Measurements from ENCODE around the gene PRR14L.
A peak's percentile ranks its signal among the peaks of the same experiment; 100 is the strongest.
"Not testable (repeated sequence)": the region's sequence is repeated elsewhere in the genome, so short reads cannot be mapped to it uniquely, and the experiment has no call there.

PRR14L gene

DNA sequence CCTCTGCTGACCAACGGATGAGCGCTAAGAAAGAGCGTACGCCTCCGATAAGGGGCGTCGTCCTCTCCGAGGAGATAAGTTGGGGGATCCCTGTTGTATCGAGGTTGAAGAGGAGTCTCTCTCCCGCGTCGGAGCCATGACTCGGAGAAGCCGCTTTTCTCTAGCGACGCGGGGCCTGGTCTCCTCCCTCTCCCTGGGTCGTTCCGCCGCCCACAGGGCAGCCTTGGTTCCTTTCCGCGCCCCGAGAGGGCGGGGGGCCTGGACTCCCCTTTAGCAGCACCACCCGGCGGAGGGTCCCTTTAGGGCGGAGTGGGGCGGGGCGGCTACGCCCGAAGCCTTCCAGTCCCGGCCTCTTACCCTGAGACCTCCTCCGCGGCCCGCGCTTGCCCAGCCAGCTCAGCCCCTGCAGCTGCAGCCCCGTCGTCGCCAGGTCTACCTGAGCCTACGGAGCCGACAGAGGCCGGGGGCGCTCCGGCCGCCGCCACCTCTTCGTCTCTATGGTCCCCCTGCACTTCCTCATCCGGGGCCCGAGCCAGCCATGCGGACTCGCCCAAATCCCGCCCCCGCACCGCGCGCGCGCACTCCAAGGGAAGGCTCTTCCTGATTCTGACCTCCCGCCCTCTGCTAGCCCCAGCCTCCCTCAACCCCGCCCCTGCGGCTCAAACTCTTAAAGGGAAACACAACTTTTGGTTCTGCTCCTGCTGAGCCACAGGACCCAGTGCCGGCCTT lies at the start of gene PRR14L:
PRR14L (minus strand) TSS at position 497 of the 729 bp plus-strand sequence. CDS start 11,272 bp downstream, outside the sequence.
- TF ChIP-seq L3MBTL2 (conservative IDR thresholded peaks at IDR 0.05) (peak; percentile 71), ELF4 (IDR thresholded peaks at IDR 0.05) (peak; percentile 90), FOXA1 (IDR thresholded peaks at IDR 0.05) (no peak)
- CTCF ChIA-PET, result interaction anchor here (1.0 kb wide), 1 partner anchor 69 kb away, joined by 3 read pairs; no protein-coding TSS in a partner anchor
- DNase-seq (ENCODE audit: extremely low spot score), result peak; percentile 95
- POLR2A ChIA-PET, result interaction anchor here (1.5 kb wide), 1 partner anchor 88 kb away, joined by 7 read pairs; the partner anchor contains the start of gene PISD

DNA sequence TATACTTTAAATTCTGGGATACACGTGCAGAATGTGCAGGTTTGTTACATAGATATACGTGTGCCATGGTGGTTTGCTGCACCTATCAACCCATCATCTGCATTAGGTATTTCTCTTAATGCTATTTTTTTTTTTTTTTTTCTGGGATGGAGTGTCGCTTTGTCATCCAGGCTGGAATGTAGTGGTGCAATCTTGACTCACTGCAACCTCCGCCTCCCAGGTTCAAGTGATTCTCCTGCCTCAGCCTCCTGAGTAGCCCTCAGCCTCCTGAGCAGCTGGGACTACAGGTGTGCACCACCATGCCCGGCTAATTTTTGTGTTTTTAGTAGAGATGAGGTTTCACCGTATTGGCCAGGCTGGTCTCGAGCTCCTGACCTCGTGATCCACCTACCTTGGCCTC lies 49.4 kb upstream of the PRR14L start:
- POLR2A ChIA-PET, result interaction anchor here (0.6 kb wide), 1 partner anchor 87 kb away, joined by 3 read pairs; no protein-coding TSS in a partner anchor
- CTCF ChIA-PET; DNase-seq (ENCODE audit: extremely low spot score): not testable (repeated sequence)

DNA sequence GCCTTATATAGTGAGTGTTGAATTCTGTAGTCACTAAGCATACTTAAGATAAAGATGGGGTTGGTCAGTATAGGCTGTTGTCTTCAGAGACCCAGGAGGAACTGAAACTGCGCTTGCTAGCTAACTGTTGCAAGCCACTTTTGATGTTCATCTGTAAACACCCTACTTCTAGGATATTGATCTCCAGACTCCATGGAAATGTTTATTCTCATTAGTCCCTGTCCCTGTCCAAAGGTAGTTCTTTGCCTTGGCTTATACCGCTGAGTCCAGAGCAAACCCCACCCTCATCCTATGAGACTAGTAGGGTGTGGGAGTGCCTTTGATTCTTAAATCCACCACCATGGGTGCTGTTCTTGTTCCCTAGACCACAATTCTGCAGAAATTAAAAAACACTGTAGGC lies 40.3 kb upstream of the PRR14L start:
- ChIA-PET CTCF (no interaction called here), POLR2A (interaction anchor here (0.9 to 1.3 kb wide), 2 partner anchors 37 kb away, joined by 3 read pairs; partner anchors contain the start of gene DEPDC5)
- no peak for TF ChIP-seq ELF4 (IDR thresholded peaks at IDR 0.05)
- no peak for TF ChIP-seq ARNT (IDR thresholded peaks at IDR 0.05)
- TF ChIP-seq LEF1 (IDR thresholded peaks at IDR 0.05; ENCODE audit: borderline replicate concordance), result no peak
- TF ChIP-seq, protein P1, sequence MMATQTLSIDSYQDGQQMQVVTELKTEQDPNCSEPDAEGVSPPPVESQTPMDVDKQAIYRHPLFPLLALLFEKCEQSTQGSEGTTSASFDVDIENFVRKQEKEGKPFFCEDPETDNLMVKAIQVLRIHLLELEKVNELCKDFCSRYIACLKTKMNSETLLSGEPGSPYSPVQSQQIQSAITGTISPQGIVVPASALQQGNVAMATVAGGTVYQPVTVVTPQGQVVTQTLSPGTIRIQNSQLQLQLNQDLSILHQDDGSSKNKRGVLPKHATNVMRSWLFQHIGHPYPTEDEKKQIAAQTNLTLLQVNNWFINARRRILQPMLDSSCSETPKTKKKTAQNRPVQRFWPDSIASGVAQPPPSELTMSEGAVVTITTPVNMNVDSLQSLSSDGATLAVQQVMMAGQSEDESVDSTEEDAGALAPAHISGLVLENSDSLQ (IDR thresholded peaks at IDR 0.05), result no peak
- no peak for TF ChIP-seq BHLHE40 (IDR thresholded peaks at IDR 0.05; ENCODE audit: borderline replicate concordance)
- no peak for TF ChIP-seq FOXA1 (IDR thresholded peaks at IDR 0.05)
- no peak for TF ChIP-seq SUZ12 (IDR thresholded peaks at IDR 0.05)
- no peak for TF ChIP-seq HDGF (IDR thresholded peaks at IDR 0.05; ENCODE audit: borderline replicate concordance)
- no peak for TF ChIP-seq FOXK2 (IDR thresholded peaks at IDR 0.05)
- TF ChIP-seq NFRKB (IDR thresholded peaks at IDR 0.05), result no peak
- TF ChIP-seq CTBP1 (IDR thresholded peaks at IDR 0.05; ENCODE audit: borderline replicate concordance), result no peak
- no peak for TF ChIP-seq ZNF384 (IDR thresholded peaks at IDR 0.05)
- TF ChIP-seq SP1 (IDR thresholded peaks at IDR 0.05), result no peak
- no peak for TF ChIP-seq FOXM1 (IDR thresholded peaks at IDR 0.05; ENCODE audit: borderline replicate concordance)
- TF ChIP-seq TARDBP (IDR thresholded peaks at IDR 0.05), result no peak
- no peak for TF ChIP-seq L3MBTL2 (conservative IDR thresholded peaks at IDR 0.05)
- no peak for DNase-seq (ENCODE audit: extremely low spot score)

DNA sequence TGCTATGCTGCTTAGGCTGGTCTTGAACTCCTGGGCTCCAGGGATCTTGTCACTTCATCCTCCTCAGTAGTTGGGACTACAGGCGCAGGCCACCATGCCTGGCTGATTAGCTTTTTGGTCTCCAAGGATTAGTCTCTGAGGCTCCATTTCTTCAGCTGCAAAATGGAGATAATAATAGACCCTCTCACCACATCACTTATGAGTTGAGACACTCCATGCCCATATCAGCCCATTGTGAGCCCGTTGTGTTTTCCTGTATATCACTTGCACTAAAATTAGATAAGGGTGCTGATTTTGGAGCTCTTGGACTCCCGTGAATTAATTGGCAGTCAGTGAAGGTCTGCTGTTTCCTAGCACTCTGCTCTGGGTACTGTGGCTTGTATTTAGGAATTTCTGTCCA lies 39.9 kb upstream of the PRR14L start:
- CTCF ChIA-PET, result no interaction called here
- TF ChIP-seq BHLHE40 (IDR thresholded peaks at IDR 0.05; ENCODE audit: borderline replicate concordance) (no peak), FOXM1 (IDR thresholded peaks at IDR 0.05; ENCODE audit: borderline replicate concordance) (no peak), SP1 (IDR thresholded peaks at IDR 0.05) (no peak), FOXK2 (IDR thresholded peaks at IDR 0.05) (no peak), HDGF (IDR thresholded peaks at IDR 0.05; ENCODE audit: borderline replicate concordance) (no peak), NFRKB (IDR thresholded peaks at IDR 0.05) (no peak), L3MBTL2 (conservative IDR thresholded peaks at IDR 0.05) (no peak), FOXA1 (IDR thresholded peaks at IDR 0.05) (no peak), LEF1 (IDR thresholded peaks at IDR 0.05; ENCODE audit: borderline replicate concordance) (no peak), ZNF384 (IDR thresholded peaks at IDR 0.05) (no peak), TARDBP (IDR thresholded peaks at IDR 0.05) (no peak)
- TF ChIP-seq, protein P1 (IDR thresholded peaks at IDR 0.05), result no peak
- POLR2A ChIA-PET, result interaction anchor here (1.3 kb wide), 1 partner anchor 36 kb away, joined by 3 read pairs; the partner anchor contains the start of gene DEPDC5
- no peak for DNase-seq (ENCODE audit: extremely low spot score)

DNA sequence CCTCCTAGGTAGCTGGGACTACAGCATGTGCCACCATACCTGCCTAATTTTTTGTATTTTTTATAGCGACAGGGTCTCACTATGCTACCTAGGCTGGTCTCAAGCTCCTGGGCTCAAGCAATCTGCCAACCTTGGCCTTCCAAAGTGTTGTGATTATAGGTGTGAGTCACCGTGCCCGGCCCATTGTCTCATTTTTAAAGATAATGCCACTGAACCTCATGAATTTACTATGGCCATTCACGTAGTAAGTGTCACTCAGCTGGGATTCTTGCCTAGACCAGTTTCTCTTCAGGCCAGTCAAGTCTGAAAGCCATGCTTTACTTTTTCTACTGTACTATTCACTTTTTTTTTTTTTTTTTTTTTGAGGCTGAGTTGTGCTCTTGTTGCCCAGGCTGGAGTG lies 26.3 kb upstream of the PRR14L start:
- TF ChIP-seq ZNF384 (IDR thresholded peaks at IDR 0.05) (no peak), ARNT (IDR thresholded peaks at IDR 0.05) (no peak), BHLHE40 (IDR thresholded peaks at IDR 0.05; ENCODE audit: borderline replicate concordance) (no peak), HDGF (IDR thresholded peaks at IDR 0.05; ENCODE audit: borderline replicate concordance) (no peak)
- POLR2A ChIA-PET, result interaction anchor here (0.6 kb wide), 1 partner anchor 24 kb away, joined by 3 read pairs; no protein-coding TSS in a partner anchor
- CTCF ChIA-PET, result no interaction called here
- DNase-seq (ENCODE audit: extremely low spot score), result no peak

DNA sequence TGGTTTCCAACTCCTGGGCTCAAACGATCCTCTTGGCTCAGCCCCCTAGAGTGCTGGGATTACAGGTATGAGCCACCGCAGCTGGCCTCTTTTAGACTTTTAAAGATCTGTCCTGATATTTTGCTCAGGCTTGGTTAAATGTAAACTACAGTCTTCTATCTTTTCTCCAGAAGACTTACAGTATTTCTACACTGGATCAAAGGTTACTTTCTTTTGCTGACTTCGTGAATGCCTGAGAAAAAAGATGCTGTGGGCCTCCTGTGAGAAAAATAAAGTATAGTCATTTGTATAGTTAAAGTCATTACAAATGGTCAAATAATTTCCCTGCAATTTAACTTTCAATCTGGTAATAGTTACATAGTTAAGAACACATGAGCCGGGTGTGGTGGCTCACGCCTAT lies 23.5 kb upstream of the PRR14L start:
- POLR2A ChIA-PET, result no interaction called here
- TF ChIP-seq HDGF (IDR thresholded peaks at IDR 0.05; ENCODE audit: borderline replicate concordance) (no peak), FOXK2 (IDR thresholded peaks at IDR 0.05) (no peak), BHLHE40 (IDR thresholded peaks at IDR 0.05; ENCODE audit: borderline replicate concordance) (no peak), ELF4 (IDR thresholded peaks at IDR 0.05) (no peak), TARDBP (IDR thresholded peaks at IDR 0.05) (no peak)
- TF ChIP-seq, protein P1 (IDR thresholded peaks at IDR 0.05), result no peak
- CTCF ChIA-PET, result no interaction called here
- no peak for DNase-seq (ENCODE audit: extremely low spot score)

All from HEK293T (cell line).